ENCODE data around the gene TBC1D21.

DNA sequence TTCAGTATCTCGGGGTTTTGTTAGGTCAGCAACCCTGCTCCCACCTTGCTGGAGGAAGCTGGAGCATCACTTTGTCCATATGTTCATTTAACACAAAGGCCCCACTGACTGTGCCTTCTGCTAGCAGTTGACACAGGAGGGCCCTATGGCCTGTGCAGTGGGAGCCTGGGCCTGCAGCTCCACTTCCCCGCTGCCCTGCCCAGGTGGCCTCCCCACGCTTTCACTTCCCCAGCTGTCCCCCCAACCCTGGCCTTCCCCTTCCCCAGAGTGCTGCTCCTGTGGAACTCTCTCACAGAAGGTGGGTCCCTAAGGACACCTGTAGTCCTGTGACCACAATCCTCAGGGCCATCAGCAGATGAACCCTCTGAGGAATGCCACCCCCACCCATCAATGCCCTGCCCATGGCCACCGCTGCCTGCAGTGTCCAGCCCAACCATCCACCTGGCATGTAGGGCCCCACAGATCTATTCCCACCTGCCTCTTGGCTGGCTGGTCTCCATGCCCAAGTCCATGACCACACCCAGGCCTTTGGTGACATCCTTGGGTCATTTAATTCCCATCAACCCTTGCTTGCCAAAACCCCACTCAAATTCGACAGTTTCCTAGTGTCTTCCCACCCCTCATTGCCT, 13.5 kb downstream of the TBC1D21 start:
- TF ChIP-seq FOXM1 (IDR thresholded peaks at IDR 0.05; ENCODE audit: borderline replicate concordance) (no peak), SP1 (IDR thresholded peaks at IDR 0.05) (no peak), BHLHE40 (IDR thresholded peaks at IDR 0.05; ENCODE audit: borderline replicate concordance) (no peak), FOXK2 (IDR thresholded peaks at IDR 0.05) (no peak), SUZ12 (IDR thresholded peaks at IDR 0.05) (no peak), ARNT (IDR thresholded peaks at IDR 0.05) (no peak), FOXA1 (IDR thresholded peaks at IDR 0.05) (no peak), ELF4 (IDR thresholded peaks at IDR 0.05) (no peak), HDGF (IDR thresholded peaks at IDR 0.05; ENCODE audit: borderline replicate concordance) (no peak), LEF1 (IDR thresholded peaks at IDR 0.05; ENCODE audit: borderline replicate concordance) (no peak), NFRKB (IDR thresholded peaks at IDR 0.05) (no peak), ZNF384 (IDR thresholded peaks at IDR 0.05) (no peak), TARDBP (IDR thresholded peaks at IDR 0.05) (no peak), PKNOX1 (IDR thresholded peaks at IDR 0.05) (no peak)

Measured in HEK293T (cell line).